ENCODE results near the gene AMBP. TPM values are rescaled to one million over a fixed set of nuclear protein-coding genes. Genes with fewer than 3 reads are reported as not detected.

Gene AMBP
- total RNA-seq, 1 donor from 2014 or later, result 0.40 TPM

GRCh38 chr9:114037249-114037648 is 40.9 kb downstream of the AMBP start:
- Mint-ChIP-seq H3K4me1 (peaks cover 21% of the 10 kb centered on the region), H3K36me3 (ENCODE audit: low read depth) (peaks cover 27% of the 10 kb centered on the region), H3K27ac (ENCODE audit: unreplicated experiment) (no peak overlapping the region), H3K9me3 (no peaks in the 10 kb centered on the region), H3K4me3 (no peak overlapping the region), H3K27me3 (ENCODE audit: low read depth) (no peaks in the 10 kb centered on the region)
- no peak for TF ChIP-seq CTCF (conservative IDR thresholded peaks at IDR 0.05)
- no peak for DNase-seq (ENCODE audit: low read depth, low spot score)

GRCh38 chr9:114035845-114036801 is 42.0 kb downstream of the AMBP start:
- no peak for DNase-seq (ENCODE audit: low read depth, low spot score)
- peaks cover 21% of the 10 kb centered on the region for H3K4me1 Mint-ChIP-seq
- TF ChIP-seq CTCF (conservative IDR thresholded peaks at IDR 0.05), result no peak
- H3K36me3 Mint-ChIP-seq (ENCODE audit: low read depth), result peaks cover 25% of the 10 kb centered on the region
- no peak overlapping the region for H3K4me3 Mint-ChIP-seq
- H3K27ac Mint-ChIP-seq (ENCODE audit: unreplicated experiment), result no peak overlapping the region
- no peaks in the 10 kb centered on the region for H3K27me3 Mint-ChIP-seq (ENCODE audit: low read depth)
- H3K9me3 Mint-ChIP-seq, result no peaks in the 10 kb centered on the region

- no peak for DNase-seq (ENCODE audit: low read depth, low spot score)
- Mint-ChIP-seq H3K36me3 (ENCODE audit: low read depth) (peaks cover 25% of the 10 kb centered on the region), H3K9me3 (no peaks in the 10 kb centered on the region)
Observed at GRCh38 chr9:114035221-114035844, 42.8 kb downstream of the AMBP start.

GRCh38 chr9:114034661-114035062 is 43.4 kb downstream of the AMBP start:
- Mint-ChIP-seq H3K4me3 (no peak overlapping the region), H3K27me3 (ENCODE audit: low read depth) (no peaks in the 10 kb centered on the region)
- DNase-seq (ENCODE audit: low read depth, low spot score), result no peak

More at GRCh38 chr9:114035221-114035844, 42.8 kb downstream of the AMBP start:
- Mint-ChIP-seq H3K4me1 (peaks cover 21% of the 10 kb centered on the region), H3K27me3 (ENCODE audit: low read depth) (no peaks in the 10 kb centered on the region), H3K27ac (ENCODE audit: unreplicated experiment) (no peak overlapping the region), H3K4me3 (no peak overlapping the region)
- no peak for TF ChIP-seq CTCF (conservative IDR thresholded peaks at IDR 0.05)

GRCh38 chr9:114034196-114034595 is 43.9 kb downstream of the AMBP start:
- H3K27ac Mint-ChIP-seq (ENCODE audit: unreplicated experiment), result no peak overlapping the region
- DNase-seq (ENCODE audit: low read depth, low spot score), result no peak
- H3K4me1 Mint-ChIP-seq, result peaks cover 21% of the 10 kb centered on the region
- H3K36me3 Mint-ChIP-seq (ENCODE audit: low read depth), result peaks cover 23% of the 10 kb centered on the region
- TF ChIP-seq CTCF (conservative IDR thresholded peaks at IDR 0.05), result no peak
- H3K4me3 Mint-ChIP-seq, result no peak overlapping the region
- no peaks in the 10 kb centered on the region for H3K9me3 Mint-ChIP-seq
- H3K27me3 Mint-ChIP-seq (ENCODE audit: low read depth), result no peaks in the 10 kb centered on the region

More at GRCh38 chr9:114034661-114035062, 43.4 kb downstream of the AMBP start:
- H3K9me3 Mint-ChIP-seq, result no peaks in the 10 kb centered on the region
- H3K36me3 Mint-ChIP-seq (ENCODE audit: low read depth), result peaks cover 22% of the 10 kb centered on the region
- TF ChIP-seq CTCF (conservative IDR thresholded peaks at IDR 0.05), result no peak
- H3K27ac Mint-ChIP-seq (ENCODE audit: unreplicated experiment), result no peak overlapping the region
- peaks cover 21% of the 10 kb centered on the region for H3K4me1 Mint-ChIP-seq

Measured in neural crest cell (in vitro differentiated cells).